Panc1 (cell line): ENCODE data around the gene MAD1L1. TPM values are rescaled to one million over a fixed set of nuclear protein-coding genes. Genes with fewer than 3 reads are reported as not detected.

Source experiments
- ATAC-seq: fragments of 200-7000 bp; cut with Tn5 transposase; 2 replicates; pipeline ENCODE4 v1.9.1; 2020; ENCODE audit warnings: mild to moderate bottlenecking, moderate library complexity
- BruUV-seq: library from RNA; stranded (reverse); fragments of 400-500 nt; replicated peaks from 2 replicates; lab custom pipeline; 2021; lab: Mats Ljungman, UMichigan
- CTCF ChIA-PET: fragments of 300-600 bp; sonication (Branson Sonifier 250); formaldehyde crosslinking; loops from one replicate; lab custom pipeline; 2022; ENCODE audit warnings: antibody characterized with exemption; lab: Charles Lee
- POLR2A ChIA-PET: fragments of 300-600 bp; sonication (Branson Sonifier 250); formaldehyde crosslinking; loops from one replicate; lab custom pipeline; 2022; ENCODE audit warnings: antibody characterized with exemption; lab: Charles Lee
- DNase-seq: peaks from one replicate; pipeline ENCODE4 v3.0.0-alpha.2; 2010; ENCODE audit warnings: low read depth, low spot score
- H3K27ac ChIP-seq: 2 replicates; pipeline ENCODE4 v1.5.1; 2011; ENCODE audit warnings: mild to moderate bottlenecking, low read length, inconsistent platforms
- H3K27me3 ChIP-seq: fragments of 200-500 bp; sonication (Bioruptor generic); 2 replicates; pipeline ENCODE4 v1.6.0; 2014; ENCODE audit warnings: low read length, inconsistent platforms; ENCODE audit not compliant: control insufficient read depth, insufficient read depth
- H3K36me3 ChIP-seq: fragments of 200-500 bp; sonication (Bioruptor generic); 2 replicates; pipeline ENCODE4 v1.5.1; 2014; ENCODE audit warnings: inconsistent platforms, mild to moderate bottlenecking, low read length, moderate library complexity; ENCODE audit not compliant: control insufficient read depth, insufficient read depth
- H3K4me1 ChIP-seq: 2 replicates; pipeline ENCODE4 v1.5.1; 2011; ENCODE audit warnings: inconsistent platforms, mild to moderate bottlenecking, low read length, moderate library complexity; ENCODE audit not compliant: control insufficient read depth, insufficient read depth
- H3K4me3 ChIP-seq, 2 experiments: 2 replicates each; pipeline ENCODE4 v1.5.1; 2011 to 2012; ENCODE audit warnings: low read depth in 2 of 2, low read length in 2 of 2, mild to moderate bottlenecking in 2 of 2, inconsistent platforms in 1 of 2, moderate library complexity in 1 of 2
- H3K9me3 ChIP-seq: fragments of 200-500 bp; sonication (Bioruptor generic); 2 replicates; pipeline ENCODE4 v1.5.1; 2014; ENCODE audit warnings: low read depth, mild to moderate bottlenecking, inconsistent platforms, low read length, moderate library complexity; ENCODE audit not compliant: control insufficient read depth, insufficient read depth
- POLR2AphosphoS5 ChIP-seq: IDR thresholded peaks from 2 replicates; pipeline ENCODE4 v1.6.1; 2012; ENCODE audit warnings: mild to moderate bottlenecking, low read depth, low read length, moderate library complexity
- REST ChIP-seq, 2 experiments: IDR thresholded peaks; 2 replicates each; pipeline ENCODE4 v1.6.1; 2011 to 2012; ENCODE audit warnings: low read depth in 2 of 2, control low read depth in 1 of 2, low read length in 1 of 2, mild to moderate bottlenecking in 1 of 2, moderate library complexity in 1 of 2; ENCODE audit not compliant: insufficient read depth in 1 of 2
- SIN3A ChIP-seq: IDR thresholded peaks from 2 replicates; pipeline ENCODE4 v1.6.1; 2012; ENCODE audit warnings: low read depth, mild to moderate bottlenecking, low read length, moderate library complexity, borderline replicate concordance; ENCODE audit not compliant: insufficient read depth
- TCF7L2 ChIP-seq: IDR thresholded peaks from 2 replicates; pipeline ENCODE4 v1.6.1; 2011; ENCODE audit warnings: mild to moderate bottlenecking, low read depth, low read length, inconsistent platforms
- in situ Hi-C: cut with HindIII; loops from 2 replicates; pipeline ENCODE4 v1.10.0; 2016; ENCODE audit warnings: low sequenced_read_pairs, low pct_unique_long_range_greater_than_20kb
- intact Hi-C: fragments of 100-400 bp; cut with micrococcal nuclease; formaldehyde crosslinking; loops from one replicate; pipeline ENCODE4 v1.10.0; 2022; ENCODE audit not compliant: unreplicated experiment
- total RNA-seq: library from RNA; stranded (reverse); gene quantifications from one replicate; pipeline ENCODE4 v1.2.1, GENCODE V29; 2021; ENCODE audit not compliant: unreplicated experiment
- TF ChIP-seq, protein P1 (sequence below): fragments of 450-650 bp; IDR thresholded peaks from 2 replicates; pipeline ENCODE4 v1.5.1; 2017; ENCODE audit warnings: mild to moderate bottlenecking

The MAD1L1 gene
- total RNA-seq, 1 experiment from 2014 or later = 70.8 TPM

GRCh38 chr7:2081526-2082135 lies 151.1 kb downstream of the MAD1L1 start:
- CTCF ChIA-PET = no interaction called here

GRCh38 chr7:2080477-2080876 lies 152.3 kb downstream of the MAD1L1 start:
- no peak overlapping the region for H3K27ac ChIP-seq
- POLR2A ChIA-PET = no interaction called here
- intact Hi-C loops = no loop called here

More at GRCh38 chr7:2081526-2082135, 151.1 kb downstream of the MAD1L1 start:
- Histone ChIP-seq H3K4me3 (no peak overlapping the region), H3K9me3 (no peaks in the 10 kb centered on the region), H3K4me1 (no peaks in the 10 kb centered on the region), H3K27ac (no peak overlapping the region), H3K27me3 (no peaks in the 10 kb centered on the region), H3K36me3 (no peaks in the 10 kb centered on the region)
- intact Hi-C loops = no loop called here
- no TSS peak for BruUV-seq
- no peak for DNase-seq
- no peak for ATAC-seq
- POLR2A ChIA-PET = interaction anchor here (0.6 kb wide), 1 partner anchor 10 kb away, joined by 8 read pairs; no protein-coding TSS in a partner anchor
- in situ Hi-C loops = no loop called here
- TF ChIP-seq POLR2AphosphoS5 = no peak
- no peak for TF ChIP-seq SIN3A
- TF ChIP-seq, protein P1, sequence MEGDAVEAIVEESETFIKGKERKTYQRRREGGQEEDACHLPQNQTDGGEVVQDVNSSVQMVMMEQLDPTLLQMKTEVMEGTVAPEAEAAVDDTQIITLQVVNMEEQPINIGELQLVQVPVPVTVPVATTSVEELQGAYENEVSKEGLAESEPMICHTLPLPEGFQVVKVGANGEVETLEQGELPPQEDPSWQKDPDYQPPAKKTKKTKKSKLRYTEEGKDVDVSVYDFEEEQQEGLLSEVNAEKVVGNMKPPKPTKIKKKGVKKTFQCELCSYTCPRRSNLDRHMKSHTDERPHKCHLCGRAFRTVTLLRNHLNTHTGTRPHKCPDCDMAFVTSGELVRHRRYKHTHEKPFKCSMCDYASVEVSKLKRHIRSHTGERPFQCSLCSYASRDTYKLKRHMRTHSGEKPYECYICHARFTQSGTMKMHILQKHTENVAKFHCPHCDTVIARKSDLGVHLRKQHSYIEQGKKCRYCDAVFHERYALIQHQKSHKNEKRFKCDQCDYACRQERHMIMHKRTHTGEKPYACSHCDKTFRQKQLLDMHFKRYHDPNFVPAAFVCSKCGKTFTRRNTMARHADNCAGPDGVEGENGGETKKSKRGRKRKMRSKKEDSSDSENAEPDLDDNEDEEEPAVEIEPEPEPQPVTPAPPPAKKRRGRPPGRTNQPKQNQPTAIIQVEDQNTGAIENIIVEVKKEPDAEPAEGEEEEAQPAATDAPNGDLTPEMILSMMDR = no peak
- TF ChIP-seq TCF7L2 = no peak
- TF ChIP-seq REST (IDR thresholded peaks at IDR 0.05; ENCODE audit: insufficient read depth in 1 of 2, low read depth in 2 of 2, low read length in 1 of 2) = no peak

More at GRCh38 chr7:2080477-2080876, 152.3 kb downstream of the MAD1L1 start:
- TF ChIP-seq REST (IDR thresholded peaks at IDR 0.05; ENCODE audit: insufficient read depth in 1 of 2, low read depth in 2 of 2, low read length in 1 of 2) (no peak), TCF7L2 (no peak), SIN3A (no peak), POLR2AphosphoS5 (no peak)
- TF ChIP-seq, protein P1 = no peak
- Histone ChIP-seq H3K36me3 (no peaks in the 10 kb centered on the region), H3K9me3 (no peaks in the 10 kb centered on the region), H3K27me3 (no peaks in the 10 kb centered on the region), H3K4me3 (no peak overlapping the region), H3K4me1 (no peaks in the 10 kb centered on the region)
- ATAC-seq (no peak), DNase-seq (no peak)
- CTCF ChIA-PET = no interaction called here
- BruUV-seq = no TSS peak
- in situ Hi-C loops = no loop called here
